Natural killer cell (primary cell): ENCODE results near the gene CCDC38. TPM values are rescaled to one million over a fixed set of nuclear protein-coding genes. Genes with fewer than 3 reads are reported as not detected.
A peak's percentile ranks its signal among the peaks of the same experiment; 100 is the strongest.

Source experiments
- ATAC-seq, 3 donors: fragments of 150-1000 bp in 2 of 3; fragments of 200-7000 bp in 1 of 3; cut with Tn5 transposase; 1 replicate in 1 of 3; 2 replicates in 2 of 3; pipeline ENCODE4 v1.10.0; 2021; ENCODE audit warnings: mild to moderate bottlenecking in 2 of 3, moderate library complexity in 2 of 3
- DNase-seq, 2 donors: peaks; one replicate each; pipeline versions ENCODE4 v3.0.0 to v3.0.0-alpha.2; 2013 to 2021; ENCODE audit warnings: mixed read lengths in 1 of 2
- H3K27ac ChIP-seq: one replicate; pipeline ENCODE4 v1.5.1; 2013; ENCODE audit warnings: mild to moderate bottlenecking, low read length
- H3K27me3 ChIP-seq: one replicate; pipeline ENCODE4 v1.6.1; 2013; ENCODE audit warnings: low read length; ENCODE audit not compliant: control insufficient read depth, insufficient read depth
- H3K36me3 ChIP-seq: one replicate; pipeline ENCODE4 v1.6.1; 2013; ENCODE audit warnings: low read length; ENCODE audit not compliant: control insufficient read depth, insufficient read depth
- H3K4me1 ChIP-seq: one replicate; pipeline ENCODE4 v1.6.1; 2013; ENCODE audit warnings: low read length; ENCODE audit not compliant: control insufficient read depth, insufficient read depth
- H3K4me3 ChIP-seq: one replicate; pipeline ENCODE4 v1.5.1; 2013; ENCODE audit warnings: low read length
- H3K9me3 ChIP-seq: one replicate; pipeline ENCODE4 v1.6.1; 2013; ENCODE audit warnings: low read length; ENCODE audit not compliant: control insufficient read depth, insufficient read depth
- H3K27ac Mint-ChIP-seq, 2 donors: one replicate each; pipeline ENCODE4 v1.8.0; 2022; ENCODE audit warnings: mild to moderate bottlenecking in 2 of 2, mixed read lengths in 2 of 2, moderate library complexity in 1 of 2
- H3K27me3 Mint-ChIP-seq, 2 donors: one replicate each; pipeline ENCODE4 v1.8.0; 2022; ENCODE audit warnings: low read depth in 2 of 2, mixed read lengths in 2 of 2
- H3K36me3 Mint-ChIP-seq: one replicate; pipeline ENCODE4 v1.8.0; 2022; ENCODE audit warnings: mixed read lengths
- H3K4me1 Mint-ChIP-seq, 2 donors: one replicate each; pipeline ENCODE4 v1.8.0; 2022; ENCODE audit warnings: mixed read lengths in 2 of 2
- H3K4me3 Mint-ChIP-seq: one replicate; pipeline ENCODE4 v1.8.0; 2022; ENCODE audit warnings: mild to moderate bottlenecking, moderate library complexity, mixed read lengths
- H3K9me3 Mint-ChIP-seq, 2 donors: one replicate each; pipeline ENCODE4 v1.8.0; 2022; ENCODE audit warnings: mixed read lengths in 2 of 2
- CTCF ChIP-seq: fragments of 200-600 bp; IDR thresholded peaks from one replicate; pipeline ENCODE4 v1.8.0; 2022; ENCODE audit warnings: antibody characterized with exemption
- WGBS: methylation state at CpG from one replicate; pipeline ENCODE4 v1.1.7; 2013; ENCODE audit warnings: missing lambda C conversion rate; ENCODE audit not compliant: insufficient coverage; 5-methylcytosine and 5-hydroxymethylcytosine counted together
- intact Hi-C: fragments of 100-400 bp; cut with micrococcal nuclease; formaldehyde crosslinking; loops from one replicate; pipeline ENCODE4 v1.14.2; 2022
- total RNA-seq, 4 donors: library from RNA; stranded (reverse); fragments of 120-200 nt in 1 of 4; gene quantifications; one replicate each; pipeline versions ENCODE4 v1.2.3 to v1.2.4, GENCODE V29; 2013 to 2022

CCDC38 gene
- total RNA-seq, 3 donors from 2014 or later (not counting 1 experiment from before 2014, with no cell fraction given): 0.35 to 1.2 (median 0.63) TPM

GRCh38 chr12:95859947-95860850 is 82.2 kb downstream of the CCDC38 start:
- Mint-ChIP-seq H3K27ac (peak overlapping the region in 1 of 2 donors; percentile 36), H3K9me3 (no peaks in the 10 kb centered on the region), H3K27me3 (peaks cover 0 to 2% of the 10 kb centered on the region in 2 donors), H3K36me3 (no peaks in the 10 kb centered on the region), H3K4me3 (peak overlapping the region; percentile 49), H3K4me1 (peaks cover 10 to 17% of the 10 kb centered on the region in 2 donors)
- Histone ChIP-seq H3K27ac (no peak overlapping the region), H3K36me3 (peaks cover 33% of the 10 kb centered on the region), H3K4me3 (no peak overlapping the region), H3K27me3 (peaks cover 3% of the 10 kb centered on the region), H3K4me1 (peaks cover 13% of the 10 kb centered on the region), H3K9me3 (no peaks in the 10 kb centered on the region)
- intact Hi-C loops: loop anchor here (1.0 to 5.0 kb wide), 3 partner anchors 83 to 643 kb away; partner anchors contain the start of genes AMDHD1, CCDC38, FGD6 and LTA4H
- no peak for DNase-seq
- 79% methylated on average over 10 of the region's 10 CpGs for WGBS
- no peak for ATAC-seq
- TF ChIP-seq CTCF: no peak

- Mint-ChIP-seq H3K27ac (no peak overlapping the region), H3K9me3 (no peaks in the 10 kb centered on the region), H3K27me3 (peaks cover 6 to 7% of the 10 kb centered on the region in 2 donors), H3K4me3 (no peak overlapping the region), H3K4me1 (peaks cover 10 to 17% of the 10 kb centered on the region in 2 donors), H3K36me3 (no peaks in the 10 kb centered on the region)
- no peak for DNase-seq
- intact Hi-C loops: loop anchor here (1.0 to 5.0 kb wide), 3 partner anchors 83 to 642 kb away; partner anchors contain the start of genes AMDHD1, CCDC38, FGD6 and LTA4H
- peaks cover 6% of the 10 kb centered on the region for H3K27me3 ChIP-seq
- H3K36me3 ChIP-seq: peaks cover 27% of the 10 kb centered on the region
- H3K4me1 ChIP-seq: peaks cover 13% of the 10 kb centered on the region
- WGBS: 3% methylated on average over 12 of the region's 13 CpGs
- peak in 1 of 3 donors; percentile 7 for ATAC-seq
- peak overlapping the region; percentile 89 for H3K27ac ChIP-seq
- H3K9me3 ChIP-seq: no peaks in the 10 kb centered on the region
- no peak for TF ChIP-seq CTCF
- peak overlapping the region; percentile 97 for H3K4me3 ChIP-seq
These were observed 83.0 kb downstream of the CCDC38 start for GRCh38 chr12:95859344-95859816.

GRCh38 chr12:95858451-95859343 is 83.7 kb downstream of the CCDC38 start, which contains the start of gene SNRPF:
TSS of gene SNRPF (plus strand) at chr12:95858952. CDS start at chr12:95859074, 122 bp downstream.
- TF ChIP-seq CTCF: no peak
- Histone ChIP-seq H3K9me3 (no peaks in the 10 kb centered on the region), H3K36me3 (peaks cover 25% of the 10 kb centered on the region), H3K4me3 (peak within 1 kb of the TSS; percentile 97), H3K4me1 (peaks cover 13% of the 10 kb centered on the region), H3K27me3 (peaks cover 6% of the 10 kb centered on the region), H3K27ac (peak within 1 kb of the TSS; percentile 89)
- intact Hi-C loops: loop anchor here (1.0 to 5.0 kb wide), 3 partner anchors 84 to 641 kb away; partner anchors contain the start of genes AMDHD1, CCDC38, FGD6 and LTA4H
- peaks cover 6 to 9% of the 10 kb centered on the region in 2 donors for H3K27me3 Mint-ChIP-seq
- H3K9me3 Mint-ChIP-seq: no peaks in the 10 kb centered on the region
- H3K4me3 Mint-ChIP-seq: peak within 1 kb of the TSS; percentile 22
- ATAC-seq (peak; percentile 94 to 98 (median 97)), DNase-seq (peak; percentile 94 to 97)
- 1% methylated on average over 51 of the region's 54 CpGs for WGBS
- no peak within 1 kb of the TSS for H3K27ac Mint-ChIP-seq
- H3K36me3 Mint-ChIP-seq: no peaks in the 10 kb centered on the region
- H3K4me1 Mint-ChIP-seq: peaks cover 10 to 17% of the 10 kb centered on the region in 2 donors
